HL-60/S4 treated with retinoic acid at 250 ng/mL for 4 days and 3 days (cell line): ENCODE measurements around the gene RPS27L.

Experiments
- in situ Hi-C: fragments of 300-500 bp; cut with MboI; formaldehyde crosslinking; loops from 2 replicates; pipeline ENCODE4 v1.7.0; 2022; ENCODE audit warnings: low sequenced_read_pairs

The RPS27L gene

DNA sequence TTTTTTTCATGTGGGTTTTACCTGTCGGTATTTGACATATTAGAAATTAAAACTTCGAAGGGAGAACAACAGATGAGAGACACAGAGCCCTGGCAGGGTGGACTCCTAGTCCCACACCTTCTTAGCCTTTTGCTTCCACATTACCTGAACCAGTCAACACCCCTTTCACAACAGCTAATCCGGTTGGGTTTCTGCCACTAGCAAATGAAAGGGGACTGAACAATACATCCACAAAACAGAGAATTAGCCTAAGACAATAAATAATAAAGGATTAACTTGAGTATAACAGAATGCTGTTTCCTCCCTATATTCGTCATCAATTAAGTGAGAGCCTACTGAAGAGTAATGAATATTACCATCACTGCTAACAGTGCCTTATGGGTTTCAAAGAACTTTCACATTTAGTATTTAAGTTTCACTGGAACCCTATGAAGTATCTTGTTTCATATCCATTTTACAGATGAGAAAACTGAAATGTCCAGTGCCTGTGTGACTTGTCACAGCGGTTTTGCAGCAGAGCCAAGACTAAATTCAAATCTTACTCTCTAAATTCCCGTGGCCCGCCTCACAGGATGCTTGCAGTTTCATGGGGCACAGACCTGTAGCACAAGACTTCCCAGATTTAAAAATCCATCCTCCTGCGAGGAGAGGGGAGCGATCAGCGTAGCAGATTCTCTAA lies 31.1 kb upstream of the RPS27L start:
- in situ Hi-C loops, result no loop called here

DNA sequence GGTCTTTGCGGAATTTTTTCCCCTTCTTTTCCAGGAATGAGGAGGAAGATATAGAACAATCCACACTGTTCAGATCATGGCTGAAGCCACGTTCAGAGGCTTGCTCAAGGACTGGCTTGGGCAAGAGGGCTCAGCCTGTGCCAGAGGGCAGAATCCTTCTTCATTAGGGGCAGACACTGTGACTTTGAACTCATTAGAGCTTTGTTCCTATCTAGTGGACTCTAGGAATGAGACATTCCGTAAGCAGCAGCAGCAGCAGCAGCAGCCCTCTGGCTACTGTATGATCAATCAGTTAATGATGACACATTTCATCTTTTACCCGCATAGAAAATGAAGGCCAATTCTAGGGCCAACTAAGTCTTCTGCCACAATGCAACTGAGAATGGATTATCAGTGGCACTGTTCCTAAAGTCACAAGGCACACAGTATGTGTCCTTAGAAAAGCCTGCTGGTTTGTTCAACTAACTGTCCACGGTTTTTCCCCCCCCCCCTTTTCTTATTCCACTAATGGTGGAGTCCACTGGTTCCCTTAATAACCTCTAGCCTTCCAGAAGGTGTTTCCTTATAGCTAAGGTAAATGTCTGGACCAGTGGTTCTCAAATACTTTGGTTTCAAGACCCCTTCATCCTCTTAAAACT lies 30.4 kb upstream of the RPS27L start:
- in situ Hi-C loops, result no loop called here

DNA sequence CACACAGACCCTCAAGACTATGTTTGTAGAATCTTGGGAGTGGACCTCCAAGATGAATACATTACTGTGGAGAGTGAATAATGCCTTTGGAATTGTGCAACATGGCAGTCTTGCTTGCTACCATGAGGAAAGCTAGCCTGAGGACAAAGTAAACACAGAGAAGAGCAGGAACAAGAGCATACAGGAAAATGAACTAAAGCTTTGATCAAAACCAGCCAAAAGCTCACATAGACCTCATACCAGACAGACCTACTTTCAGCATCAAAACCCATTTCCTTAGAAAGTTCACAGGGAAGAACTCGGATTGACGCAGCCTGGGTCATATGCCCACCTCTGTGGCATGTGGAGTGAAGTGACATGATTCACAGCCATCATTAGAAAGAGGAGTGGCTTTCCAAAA lies 28.8 kb upstream of the RPS27L start:
- in situ Hi-C loops, result no loop called here

DNA sequence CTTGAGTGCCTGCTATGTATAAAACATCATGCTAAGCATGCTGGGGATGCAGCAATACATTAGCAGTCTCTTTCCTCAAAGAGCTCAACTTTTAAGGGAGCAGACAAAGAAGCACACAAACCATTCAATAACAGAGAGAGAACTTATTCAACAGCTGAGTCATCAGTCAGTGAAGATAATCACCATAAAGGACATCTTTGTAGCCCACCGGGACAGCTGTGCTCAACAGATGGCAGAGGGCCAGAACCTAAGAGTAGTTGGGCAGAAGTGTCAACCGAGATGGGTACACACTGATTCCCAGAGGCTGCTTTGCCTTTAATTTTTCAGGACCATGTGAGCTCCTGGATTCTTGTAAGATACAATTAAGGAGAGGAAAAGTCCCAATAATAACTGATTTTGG lies 27.9 kb upstream of the RPS27L start:
- in situ Hi-C loops, result no loop called here

DNA sequence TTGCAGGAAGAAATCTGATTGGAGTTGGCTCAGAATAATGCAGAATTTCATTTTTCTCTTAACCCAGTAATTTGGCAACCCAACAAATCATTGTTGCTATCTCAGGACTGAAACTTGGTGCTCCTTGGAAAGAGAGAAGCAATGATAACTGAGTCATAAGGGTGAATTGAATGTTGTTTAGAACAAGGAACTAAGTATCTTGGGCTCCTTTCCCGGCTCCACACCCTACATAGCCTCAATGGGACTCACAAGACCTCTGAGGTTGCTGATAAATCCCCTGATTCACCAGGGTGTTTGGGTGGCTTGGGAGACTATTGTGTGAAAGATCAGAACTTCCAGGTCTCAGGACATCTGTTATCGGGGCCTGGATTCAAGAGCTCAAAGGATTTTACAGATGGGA lies 24.4 kb upstream of the RPS27L start:
- in situ Hi-C loops, result no loop called here

DNA sequence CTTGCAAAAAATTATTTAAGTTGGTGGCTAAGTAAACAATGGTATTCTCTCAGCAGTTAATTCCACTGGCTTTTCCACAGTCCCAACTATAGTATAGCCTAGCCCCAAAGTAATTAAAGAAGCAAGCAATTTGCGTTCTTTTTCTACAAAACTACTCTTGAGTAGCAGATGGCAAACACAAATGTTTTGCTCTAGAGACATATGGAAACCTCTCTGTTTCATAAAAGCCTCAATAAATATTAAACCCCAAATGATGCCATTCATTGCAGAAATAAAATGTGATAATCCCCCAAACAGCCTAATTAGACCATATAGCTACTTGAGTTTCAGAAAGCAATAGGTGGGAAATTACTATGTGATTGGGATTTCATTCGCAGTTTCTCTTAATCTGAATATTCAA lies 23.5 kb upstream of the RPS27L start:
- in situ Hi-C loops, result no loop called here

DNA sequence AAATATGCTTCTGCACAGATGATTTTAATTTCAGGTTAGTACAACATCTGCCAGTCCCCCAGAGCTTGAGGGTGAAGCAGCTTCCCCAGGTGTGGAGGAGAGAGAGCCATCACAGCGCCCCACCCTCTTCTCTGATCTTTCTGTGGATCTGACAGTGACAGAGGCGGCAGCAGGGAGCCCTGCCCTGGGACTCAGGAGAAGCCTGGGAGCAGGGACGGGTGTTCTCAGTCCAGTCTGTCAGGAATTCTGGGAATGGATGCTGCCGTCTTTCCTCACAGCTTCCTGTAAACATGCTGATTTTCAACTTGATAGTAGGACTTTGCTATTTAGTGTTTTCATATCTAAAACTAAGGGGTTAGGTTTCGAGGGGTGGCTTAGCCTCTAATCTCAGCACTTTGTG lies 20.8 kb upstream of the RPS27L start:
- in situ Hi-C loops, result no loop called here

DNA sequence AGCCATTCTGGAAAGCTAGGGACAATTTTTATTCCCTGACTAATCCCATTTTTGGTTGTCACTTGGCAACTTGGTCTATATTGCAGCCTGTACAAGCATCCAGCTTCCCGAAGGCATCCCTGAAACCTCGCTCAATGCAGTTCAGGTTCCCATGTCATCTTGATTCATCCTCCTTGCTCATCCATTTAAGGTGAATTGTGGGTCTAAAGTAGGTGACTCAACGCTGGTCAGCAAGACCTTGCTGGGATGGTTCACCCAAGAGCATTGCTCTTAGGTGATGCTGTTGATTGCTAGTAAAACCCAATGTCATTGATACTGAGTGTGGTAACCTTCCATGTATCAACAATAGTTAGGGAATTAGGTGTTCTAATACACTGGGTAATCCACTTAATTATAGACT lies 19.0 kb upstream of the RPS27L start:
- in situ Hi-C loops, result no loop called here

DNA sequence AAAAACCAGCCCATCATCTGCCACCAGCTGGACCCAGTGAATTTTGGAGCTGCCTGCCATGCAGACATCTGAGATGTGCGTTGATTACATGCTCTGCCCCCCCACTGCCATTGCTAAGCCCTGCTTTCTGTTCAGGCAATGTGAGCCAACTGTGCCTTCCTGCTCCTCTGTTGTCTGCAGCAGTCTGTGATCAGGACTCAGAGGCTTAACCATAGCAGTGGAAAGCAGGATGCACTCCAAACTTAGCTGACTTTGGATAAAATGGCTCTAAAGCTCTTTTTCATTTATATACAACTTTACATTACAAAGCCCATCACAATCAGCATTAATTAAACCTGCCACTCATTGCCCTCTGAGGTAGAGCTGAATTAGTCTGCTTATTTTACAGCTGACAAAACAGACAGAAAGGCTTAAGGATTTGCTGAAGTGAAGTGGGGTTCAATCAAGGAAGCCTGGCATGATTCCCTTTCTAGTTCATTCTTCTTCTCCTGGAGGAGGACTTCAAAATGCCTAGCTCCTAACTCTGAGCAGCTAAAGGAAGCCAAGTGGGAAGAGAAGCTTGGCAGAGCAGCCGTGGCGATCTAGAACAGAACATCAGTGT lies 15.7 kb upstream of the RPS27L start:
- in situ Hi-C loops, result no loop called here

DNA sequence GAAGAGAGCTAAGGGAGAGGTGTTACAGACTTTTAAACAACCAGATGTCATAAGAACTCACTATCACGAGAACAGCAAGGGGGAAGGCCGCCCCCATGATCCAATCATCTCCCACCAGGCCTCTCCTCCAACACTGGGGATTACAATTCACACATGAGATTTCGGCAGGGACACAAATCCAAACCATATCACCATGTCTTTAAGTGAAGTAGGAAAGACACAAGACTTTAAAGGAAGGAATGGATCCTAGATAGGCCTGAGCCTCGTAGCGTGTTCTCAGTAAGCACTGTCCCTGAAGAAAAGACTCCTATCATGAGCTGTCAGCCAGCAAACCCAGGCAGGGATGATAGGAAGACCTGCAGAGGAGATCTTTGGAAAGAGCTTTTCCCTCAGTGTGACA lies 15.1 kb upstream of the RPS27L start:
- in situ Hi-C loops, result no loop called here

DNA sequence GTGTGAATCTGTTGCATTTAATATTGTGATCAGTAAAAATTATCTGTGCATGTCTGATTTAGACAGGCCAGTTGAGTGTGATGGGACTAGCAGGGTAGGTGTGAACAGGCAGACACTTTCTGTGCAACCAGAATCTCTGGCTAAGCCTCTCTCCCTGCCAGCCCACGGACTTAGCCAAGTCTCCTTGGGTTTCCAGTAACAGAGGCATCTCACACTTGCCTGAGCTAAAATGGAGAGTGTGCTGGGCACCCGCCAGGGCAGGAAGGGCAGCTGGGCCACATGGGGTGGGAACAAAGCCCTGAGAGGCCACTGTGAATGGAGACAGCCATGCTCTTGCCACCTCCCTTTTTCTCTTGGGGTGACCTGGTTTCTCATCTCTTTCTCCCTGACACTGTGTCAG lies 12.5 kb upstream of the RPS27L start:
- in situ Hi-C loops, result no loop called here

DNA sequence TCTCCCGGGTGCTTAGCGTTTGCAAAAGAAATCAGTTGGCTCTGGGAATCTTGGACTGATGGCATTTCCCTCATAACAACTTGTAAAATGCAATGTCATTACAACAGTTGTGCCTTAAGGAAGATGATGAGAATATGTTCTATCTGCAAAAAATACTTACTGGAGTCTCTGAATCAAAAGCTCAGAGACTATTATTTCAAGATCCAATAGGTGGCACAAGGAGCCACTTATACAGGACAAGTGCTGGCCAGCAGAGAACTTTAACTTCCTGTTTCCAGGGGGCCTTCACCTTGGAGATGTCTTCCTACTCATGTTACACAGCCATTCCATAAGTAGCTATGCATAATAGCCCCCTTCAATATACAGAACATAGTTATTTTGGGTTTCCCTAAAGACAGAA lies 8.9 kb upstream of the RPS27L start:
- in situ Hi-C loops, result no loop called here

DNA sequence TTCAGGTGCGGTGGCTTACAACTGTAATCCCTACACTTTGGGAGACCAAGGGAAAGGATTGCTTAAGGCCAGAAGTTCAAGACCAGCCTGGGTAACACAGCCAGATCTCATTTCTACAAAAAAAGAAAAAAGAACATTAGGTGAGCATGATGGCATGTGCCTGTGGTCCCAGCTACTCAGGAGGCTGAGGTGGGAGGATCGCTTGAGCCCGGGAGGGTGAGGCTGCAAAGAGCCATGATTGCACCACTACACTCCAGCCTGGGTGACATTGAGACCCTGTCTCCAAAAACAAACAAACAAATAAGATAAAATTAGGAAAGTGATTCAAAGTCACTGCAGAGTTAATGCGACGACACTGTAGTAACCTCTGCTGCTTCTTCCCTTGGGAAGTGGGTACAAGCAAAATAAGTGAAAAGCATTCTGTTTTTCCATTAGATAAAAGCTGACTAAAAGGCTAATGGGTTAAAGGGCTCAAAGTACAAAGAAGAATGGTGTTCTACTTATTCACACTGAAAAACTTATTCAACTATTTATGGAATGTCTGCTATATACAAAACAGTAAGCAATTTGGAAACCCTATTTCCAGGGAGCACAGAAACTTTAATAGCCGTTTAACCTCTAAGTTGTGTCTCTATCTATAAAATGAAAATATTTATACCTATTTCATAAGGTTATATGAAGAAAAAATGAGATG lies 8.0 kb upstream of the RPS27L start:
- in situ Hi-C loops, result no loop called here

DNA sequence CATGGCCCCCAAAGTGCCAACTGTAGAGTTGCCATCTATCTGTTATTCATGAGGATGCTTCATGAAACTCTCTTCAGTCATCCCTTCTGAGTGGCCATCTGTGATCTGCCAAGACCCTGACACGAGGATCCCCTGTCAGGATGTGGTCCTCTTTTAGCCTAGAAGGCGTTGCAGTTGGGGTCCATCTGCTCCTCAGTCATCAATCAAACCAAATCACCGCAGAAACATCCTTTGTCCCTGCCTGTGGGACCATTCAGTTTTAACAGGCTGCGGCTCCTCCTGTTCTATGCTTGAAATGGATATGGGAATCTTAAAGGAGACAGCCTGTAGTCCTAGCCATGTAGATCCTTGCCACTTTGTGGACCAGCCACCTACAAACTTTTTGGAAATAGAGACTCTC lies 5.9 kb upstream of the RPS27L start:
- in situ Hi-C loops, result no loop called here

DNA sequence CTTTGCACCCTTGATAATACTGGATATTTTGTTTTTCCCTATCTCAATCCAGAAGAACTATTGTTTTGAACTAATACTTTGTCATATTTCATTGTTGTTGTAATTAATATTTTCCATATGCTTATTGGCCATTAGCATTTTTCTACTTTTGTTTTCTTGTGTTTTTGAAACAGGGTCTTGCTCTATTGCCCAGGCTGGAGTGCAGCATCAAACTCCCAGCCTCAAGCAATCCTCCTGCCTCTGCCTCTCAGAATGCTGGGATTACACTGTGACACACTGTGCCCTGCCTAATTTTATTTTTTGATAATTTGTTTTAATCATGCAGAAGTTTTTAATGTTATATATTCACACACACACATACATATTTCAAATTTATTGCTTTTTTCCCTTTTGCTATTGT lies 3.4 kb upstream of the RPS27L start:
- in situ Hi-C loops, result no loop called here

DNA sequence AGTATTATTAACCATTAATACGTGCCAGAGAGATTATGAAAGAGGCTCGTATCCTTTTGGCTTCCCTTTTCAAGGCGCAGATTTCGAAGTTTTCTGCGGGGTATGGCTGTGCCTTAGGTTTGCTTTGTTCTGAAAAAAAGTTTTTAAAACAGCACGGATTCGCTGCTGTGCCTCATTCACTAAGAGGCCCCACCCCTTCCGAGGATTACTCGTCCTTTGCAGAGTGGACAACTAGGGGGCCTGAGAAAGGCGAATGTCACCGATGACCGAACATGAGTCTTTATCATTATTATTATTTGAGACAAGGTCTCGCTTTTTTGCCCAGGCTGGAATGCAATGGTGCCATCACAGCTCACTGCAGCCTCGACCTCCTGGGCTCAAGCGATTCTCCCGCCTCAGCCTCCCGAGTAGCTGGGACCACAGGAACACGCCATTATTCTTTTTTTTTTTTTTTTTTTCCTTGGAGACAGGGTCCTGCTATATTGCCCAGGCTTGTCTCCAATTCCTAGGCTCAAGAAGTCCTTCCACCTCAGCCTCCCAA lies 684 bp upstream of the RPS27L start:
- in situ Hi-C loops, result no loop called here

DNA sequence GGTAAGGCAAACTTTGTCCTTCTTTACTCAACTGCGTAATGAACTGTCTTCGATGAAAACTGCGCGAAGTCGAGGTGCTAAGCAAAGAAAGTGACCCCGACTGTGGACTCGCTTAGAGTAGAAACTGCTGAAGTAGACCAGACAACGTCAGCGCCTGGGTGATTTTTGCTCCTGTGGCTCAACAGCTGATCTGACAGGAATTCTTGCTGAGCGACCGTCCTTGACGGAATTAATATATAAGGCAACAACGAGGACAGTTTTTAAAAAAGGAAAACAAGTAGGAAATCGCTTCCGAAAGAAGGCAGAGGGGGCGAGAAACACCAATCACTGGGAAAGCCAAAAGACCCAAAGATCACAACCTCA lies 541 bp downstream of the RPS27L start:
- in situ Hi-C loops, result no loop called here

DNA sequence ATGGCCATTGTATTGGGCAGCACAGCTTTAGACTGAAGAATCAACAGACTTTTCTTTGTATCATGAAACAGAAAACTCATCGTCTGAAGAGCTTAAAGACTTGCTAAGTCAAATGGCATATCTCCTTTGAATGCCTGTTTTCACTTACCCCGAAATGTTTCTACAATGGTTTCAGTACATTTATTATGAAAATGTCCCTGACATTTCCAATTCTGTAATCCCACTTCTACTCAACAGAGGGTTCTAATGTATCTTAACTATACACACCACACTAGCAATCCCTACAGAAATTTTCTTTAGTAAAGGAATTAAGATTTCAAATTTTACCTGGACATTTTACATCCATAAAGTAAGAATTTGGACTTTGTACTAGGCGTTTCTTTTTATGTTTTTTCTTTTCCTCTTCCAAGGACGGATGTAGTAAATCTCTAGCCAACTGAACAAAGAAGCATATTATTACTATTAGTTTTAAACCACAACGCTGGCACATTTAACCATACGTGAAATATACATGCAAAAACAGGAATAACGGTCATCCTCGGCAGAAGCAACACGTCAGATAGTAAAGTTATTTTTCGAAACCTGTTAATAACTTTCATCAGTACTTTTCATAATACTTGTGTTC lies 1.1 kb downstream of the RPS27L start:
- in situ Hi-C loops, result no loop called here

DNA sequence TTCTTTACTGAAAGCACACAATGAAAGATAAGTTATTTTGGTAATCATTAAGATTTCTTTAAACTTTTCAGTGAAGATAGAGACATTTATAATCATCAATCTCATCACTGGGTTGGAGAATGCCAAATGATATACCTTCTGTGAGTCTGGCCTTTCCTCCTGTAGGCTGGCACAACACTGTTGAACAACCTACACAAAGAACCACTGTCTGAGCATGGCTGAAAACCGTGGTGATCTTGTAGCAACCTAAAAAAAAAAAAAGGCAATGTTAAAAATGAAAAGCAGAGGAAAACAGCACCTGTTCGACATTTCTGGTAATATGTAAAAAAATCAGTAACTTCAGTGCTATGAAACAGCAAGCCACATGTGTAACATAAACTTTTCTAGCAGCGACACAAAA lies 1.8 kb downstream of the RPS27L start:
- in situ Hi-C loops, result no loop called here

DNA sequence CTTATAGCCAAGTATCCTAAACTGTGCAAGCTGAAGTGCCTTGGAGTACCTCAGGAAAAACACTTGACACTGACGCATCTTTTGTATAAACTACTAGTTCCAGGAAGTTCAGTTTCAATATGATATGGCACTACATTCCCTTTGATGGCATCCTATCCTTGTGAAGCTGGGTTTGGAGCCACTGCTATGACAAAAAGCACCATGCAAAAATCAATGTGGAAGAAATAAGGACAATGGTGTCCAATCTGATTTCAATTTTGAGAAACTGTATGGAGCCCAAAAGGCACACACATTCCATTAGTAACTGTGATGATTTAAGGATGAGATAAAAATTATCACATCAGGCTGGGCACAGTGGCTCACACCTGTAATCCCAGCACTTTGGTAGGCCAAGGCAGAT lies 5.6 kb downstream of the RPS27L start:
- in situ Hi-C loops, result no loop called here

DNA sequence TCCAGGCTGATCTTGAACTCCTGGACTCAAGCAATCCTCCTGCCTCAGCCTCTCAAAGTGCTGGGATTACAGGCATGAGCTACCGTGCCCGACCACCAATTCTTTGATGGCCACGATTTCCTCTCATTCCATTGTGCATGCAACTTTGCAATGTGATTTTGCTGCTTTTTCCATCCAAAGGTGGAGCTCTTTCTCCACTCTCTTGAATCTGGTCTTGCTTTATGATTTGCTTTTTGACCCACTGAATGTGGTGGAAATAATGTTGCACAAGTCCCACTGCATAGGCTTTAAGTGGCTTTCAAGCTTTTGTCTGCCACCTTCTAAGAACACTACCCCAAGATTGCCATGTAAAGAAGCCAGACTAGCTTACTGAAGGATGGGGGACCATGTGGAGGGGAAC lies 10.6 kb downstream of the RPS27L start:
- in situ Hi-C loops, result no loop called here
